Measurements from ENCODE around the gene RBM20.
"Not testable (repeated sequence)": the region's sequence is repeated elsewhere in the genome, so short reads cannot be mapped to it uniquely, and the experiment has no call there.

Gene RBM20

DNA sequence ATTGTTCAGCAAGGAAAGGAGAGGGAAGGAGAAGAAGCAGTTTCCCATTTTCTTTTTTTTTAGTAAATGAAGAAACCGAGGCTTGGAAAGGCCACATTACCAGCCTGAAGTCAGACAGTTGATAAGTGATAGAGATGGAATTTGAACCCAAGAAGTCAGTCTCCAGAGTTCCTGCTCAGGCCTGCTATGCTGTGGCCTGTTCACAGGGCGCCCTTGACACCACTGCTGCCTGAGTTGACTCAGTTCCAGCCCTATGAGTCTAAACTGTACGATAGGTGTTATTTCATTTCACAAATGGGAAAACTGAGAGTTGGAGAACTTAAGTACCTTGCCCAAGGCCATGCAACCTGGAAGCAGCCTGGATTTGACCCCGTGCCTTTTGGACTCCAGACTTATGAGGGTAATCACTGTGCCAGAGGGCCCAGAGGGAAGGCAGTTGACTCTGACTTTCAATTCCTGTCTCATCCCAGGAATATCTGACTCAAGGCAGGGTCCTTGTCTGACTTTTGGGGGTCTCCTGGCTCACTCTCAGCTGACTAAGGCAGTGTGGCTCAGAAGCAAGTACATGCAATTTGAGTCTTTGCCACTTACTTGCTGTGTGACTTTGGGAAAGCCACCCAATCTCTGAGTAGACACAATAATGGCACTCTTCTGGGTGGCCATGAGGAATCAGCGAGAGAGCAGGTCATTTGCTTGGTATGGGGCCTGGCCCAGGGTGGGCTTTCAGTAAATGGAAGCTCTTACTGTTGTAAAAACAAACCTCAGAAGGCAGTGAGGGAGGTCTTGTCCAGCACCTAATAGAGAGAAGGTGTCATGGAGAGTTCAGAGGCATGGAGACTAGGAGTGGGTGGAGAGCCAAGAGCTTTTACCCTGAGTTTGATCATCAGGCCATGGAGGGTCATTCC, 17.9 kb upstream of the RBM20 start:
- no peak for DNase-seq

GRCh38 chr10:110628161-110628560, 16.0 kb upstream of the RBM20 start:
- no peak for DNase-seq

- no peak for DNase-seq
Observed at GRCh38 chr10:110629680-110630191, 14.4 kb upstream of the RBM20 start.

DNA sequence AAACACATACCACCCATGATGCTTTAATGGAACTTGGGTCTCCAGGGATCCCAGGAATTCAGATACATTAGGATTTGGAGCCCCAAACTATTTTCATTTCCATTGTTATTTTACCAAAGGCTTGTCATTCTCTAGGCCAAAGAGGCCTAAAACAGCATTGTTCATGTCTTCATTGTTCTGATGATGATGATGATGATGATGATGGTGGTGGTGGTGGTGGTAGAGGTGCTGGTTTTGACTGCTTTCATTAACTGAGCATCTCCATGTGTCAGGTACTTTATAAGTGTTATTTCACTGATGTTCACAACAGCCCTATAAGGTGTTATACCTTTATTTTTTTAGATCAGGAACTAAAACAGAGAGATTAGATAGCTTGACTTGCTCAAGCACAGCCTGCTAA, 12.2 kb upstream of the RBM20 start:
- DNase-seq: no peak

GRCh38 chr10:110632591-110633215, 11.4 kb upstream of the RBM20 start:
- no peak for DNase-seq

DNA sequence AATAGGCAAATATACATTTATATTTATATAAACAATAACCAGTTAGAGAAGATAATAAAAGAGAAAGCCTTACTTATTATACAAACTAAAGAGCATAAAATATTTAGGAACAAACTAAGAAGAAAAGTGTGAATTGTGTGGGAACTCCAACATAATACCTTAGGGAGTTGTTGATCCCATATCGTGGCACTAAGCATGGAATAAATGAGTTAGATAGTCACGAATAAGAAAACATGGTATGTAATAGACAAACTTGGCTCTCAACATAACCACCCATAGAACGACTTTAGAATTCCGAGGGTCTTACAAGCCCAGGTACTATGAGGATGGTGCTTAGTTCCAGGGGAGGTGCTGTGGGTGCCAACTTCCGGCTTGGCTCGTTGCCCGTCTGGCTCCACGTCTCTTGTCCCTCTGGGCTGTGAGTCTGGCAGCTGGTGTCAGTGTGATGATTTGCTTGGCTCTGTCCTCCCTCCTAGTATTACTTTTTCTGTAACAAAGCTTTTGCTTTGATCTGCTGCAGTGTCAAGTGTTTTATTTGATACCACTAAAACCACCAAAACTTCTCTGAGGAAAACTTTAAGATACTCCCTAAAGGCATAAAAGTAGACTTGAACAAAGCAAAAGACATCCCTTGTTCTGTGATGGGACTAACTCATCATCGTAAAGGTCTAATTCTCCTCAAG, 9.5 kb upstream of the RBM20 start:
- DNase-seq: no peak

DNA sequence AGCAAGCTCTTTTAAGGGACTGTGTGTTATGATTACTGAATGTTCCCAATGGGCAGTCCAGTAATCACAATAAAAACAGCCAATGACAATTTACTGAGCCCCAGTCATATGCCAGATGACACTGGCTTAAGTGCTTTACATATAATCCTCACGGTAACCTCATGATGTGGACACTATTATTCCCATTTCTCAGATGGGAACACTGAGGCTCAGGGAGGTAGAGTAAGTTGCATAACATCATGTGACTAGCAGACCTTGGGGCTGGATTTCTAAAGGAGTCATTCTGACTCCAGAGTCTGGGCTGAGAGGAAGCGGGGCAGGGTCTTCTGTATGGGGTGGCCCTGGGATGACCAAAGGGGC, 7.6 kb upstream of the RBM20 start:
- DNase-seq: no peak

GRCh38 chr10:110636932-110637557, 7.1 kb upstream of the RBM20 start:
- no peak for DNase-seq

DNA sequence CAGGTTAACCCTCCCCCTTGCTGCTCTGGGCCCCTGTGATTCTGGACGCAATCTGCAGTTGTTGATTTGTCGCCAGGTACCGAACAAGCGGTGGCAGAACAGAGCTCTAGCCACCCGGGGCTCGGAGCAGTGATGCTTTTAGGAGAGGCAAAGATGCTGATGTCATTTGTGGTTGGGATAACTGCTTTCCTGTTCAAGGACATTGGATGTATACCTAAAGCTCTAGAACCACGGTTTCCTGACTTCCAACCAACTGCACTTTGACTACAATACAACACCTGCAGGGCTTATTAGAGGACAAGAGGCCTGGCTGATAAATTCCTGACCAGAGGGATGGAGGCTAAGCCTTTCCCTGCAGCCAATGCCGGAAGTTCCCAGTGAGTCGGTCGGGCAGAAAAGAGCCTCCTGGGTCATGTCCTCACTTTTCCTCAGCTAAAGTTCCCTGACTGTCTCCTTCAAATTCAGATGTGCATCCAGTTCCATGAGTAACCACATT, 6.5 kb upstream of the RBM20 start:
- no peak for DNase-seq

GRCh38 chr10:110638319-110638718, 5.8 kb upstream of the RBM20 start:
- no peak for DNase-seq

- not testable (repeated sequence) for DNase-seq
Observed at GRCh38 chr10:110639046-110639445, 5.1 kb upstream of the RBM20 start.

DNA sequence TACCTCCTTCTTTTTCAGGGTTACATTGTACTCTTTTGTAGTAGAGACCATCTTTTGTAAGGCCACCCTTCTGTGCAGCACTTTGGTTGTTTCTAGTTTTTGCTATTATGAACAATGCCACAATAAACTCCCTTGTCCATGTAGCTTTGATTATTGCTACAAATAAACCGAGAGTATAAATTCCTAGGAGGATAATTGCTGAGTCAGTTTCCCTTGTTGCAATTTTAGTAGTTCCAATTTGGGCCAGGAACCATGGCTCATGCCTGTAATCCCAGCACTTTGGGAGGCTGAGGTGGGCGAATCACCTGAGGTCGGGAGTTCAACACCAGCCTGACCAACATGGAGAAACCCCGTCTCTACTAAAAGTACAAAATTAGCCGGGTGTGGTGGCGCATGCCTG, 4.3 kb upstream of the RBM20 start:
- DNase-seq: not testable (repeated sequence)

DNA sequence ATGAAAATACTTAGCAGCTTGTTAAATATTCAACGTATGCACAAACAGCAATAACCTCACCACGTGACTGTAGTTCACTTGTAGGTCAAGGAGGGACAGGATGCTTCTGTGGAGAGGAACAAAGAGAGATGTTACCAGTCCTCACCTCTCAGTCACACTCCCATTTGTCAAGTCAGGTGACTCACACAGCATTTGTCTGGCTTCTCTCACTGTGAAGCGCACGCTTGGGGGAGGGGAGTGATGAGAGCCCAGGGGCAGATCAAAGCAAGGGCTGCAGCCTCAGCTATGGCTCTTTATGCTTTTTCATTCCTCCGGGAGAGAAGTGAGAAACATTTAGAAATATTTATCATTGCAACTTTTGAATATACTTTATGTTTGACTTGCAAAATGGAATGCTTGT, 2.9 kb upstream of the RBM20 start:
- peak; percentile 75 for DNase-seq

DNA sequence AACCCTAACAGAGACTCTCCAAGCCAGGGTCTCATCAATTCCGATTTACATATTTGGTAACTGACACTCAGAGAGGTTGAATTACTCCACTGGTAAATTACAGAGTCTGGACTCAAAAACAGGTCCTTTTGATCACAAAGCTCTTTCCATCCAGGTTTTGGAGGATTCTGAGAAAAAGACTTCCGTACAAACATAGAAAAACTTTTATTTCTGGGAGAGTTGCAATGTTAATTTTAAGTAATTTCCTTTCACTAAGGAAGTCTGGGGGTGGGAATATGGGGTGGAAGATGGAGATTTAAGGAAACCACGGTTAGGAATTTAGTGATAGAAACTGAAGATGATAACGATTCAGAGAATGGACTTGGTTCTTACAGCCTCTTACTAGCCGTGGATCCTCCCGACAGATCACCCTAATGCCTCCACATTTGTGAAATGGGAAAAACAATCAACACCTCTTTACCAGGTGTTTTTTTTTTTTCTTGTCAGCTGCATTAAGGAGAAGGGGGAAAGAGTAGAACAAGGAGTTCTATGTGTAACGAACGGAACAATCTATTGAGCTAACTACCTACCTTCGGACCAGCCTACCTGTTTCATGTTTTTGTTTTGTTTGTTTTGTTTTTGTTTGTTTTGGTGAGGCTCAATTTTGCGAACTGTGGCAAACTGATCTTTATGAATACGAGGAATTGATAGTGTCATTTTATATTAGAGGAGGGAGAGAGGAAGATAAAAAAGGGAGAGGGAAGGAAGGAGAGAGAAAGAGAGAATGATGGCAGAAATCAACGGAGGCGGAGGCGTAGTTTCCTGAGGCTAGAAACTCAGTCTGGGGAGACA, 1.7 kb upstream of the RBM20 start:
- DNase-seq: no peak

DNA sequence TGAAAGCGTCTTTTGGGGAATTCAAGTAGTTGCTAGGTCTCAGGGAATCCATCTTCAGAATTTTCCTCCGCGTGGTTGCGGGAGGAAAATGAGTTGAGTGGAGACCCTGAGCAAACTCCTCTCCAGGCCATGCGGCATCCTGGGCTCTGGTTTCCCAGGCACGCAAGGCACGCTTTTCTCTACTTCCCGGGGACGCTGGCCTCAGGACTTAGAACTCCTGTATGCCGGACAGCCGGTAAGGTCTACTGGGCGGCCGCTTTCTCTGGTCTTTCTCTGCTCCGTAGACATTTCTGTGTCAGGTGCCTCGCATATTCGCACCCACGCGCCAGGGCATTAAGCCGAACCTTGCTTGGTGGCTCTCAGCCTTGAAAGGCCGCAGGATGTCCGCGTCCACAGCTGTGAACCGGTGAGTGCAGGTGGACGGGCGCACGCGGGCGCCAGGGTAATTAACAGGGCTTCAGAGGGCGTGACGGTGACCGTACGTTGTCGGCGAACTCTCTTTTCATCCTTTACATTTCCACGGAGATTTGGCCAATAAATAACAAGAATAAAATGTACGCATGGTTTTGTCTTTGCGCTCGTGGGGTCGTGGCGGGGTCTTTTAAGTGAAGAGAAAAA, 992 bp upstream of the RBM20 start:
- DNase-seq: no peak

GRCh38 chr10:110644598-110645462, 694 bp downstream of the RBM20 start:
- DNase-seq: no peak

- no peak for DNase-seq
Observed at GRCh38 chr10:110646417-110647135, 2.4 kb downstream of the RBM20 start.

DNA sequence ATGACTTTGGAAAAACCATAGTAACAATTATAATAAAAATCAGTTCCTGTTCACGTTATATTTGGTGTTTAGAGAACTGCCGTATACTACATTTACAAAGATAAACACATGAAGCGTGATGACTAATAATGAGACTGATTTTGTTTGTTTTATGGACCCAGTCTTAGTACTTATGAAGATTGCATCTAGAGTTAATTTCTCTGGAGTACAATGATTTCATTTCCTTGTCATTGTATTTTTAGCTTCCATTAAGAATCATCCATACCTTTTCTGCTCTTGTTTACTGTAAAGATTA, 2.9 kb downstream of the RBM20 start:
- no peak for DNase-seq

DNA sequence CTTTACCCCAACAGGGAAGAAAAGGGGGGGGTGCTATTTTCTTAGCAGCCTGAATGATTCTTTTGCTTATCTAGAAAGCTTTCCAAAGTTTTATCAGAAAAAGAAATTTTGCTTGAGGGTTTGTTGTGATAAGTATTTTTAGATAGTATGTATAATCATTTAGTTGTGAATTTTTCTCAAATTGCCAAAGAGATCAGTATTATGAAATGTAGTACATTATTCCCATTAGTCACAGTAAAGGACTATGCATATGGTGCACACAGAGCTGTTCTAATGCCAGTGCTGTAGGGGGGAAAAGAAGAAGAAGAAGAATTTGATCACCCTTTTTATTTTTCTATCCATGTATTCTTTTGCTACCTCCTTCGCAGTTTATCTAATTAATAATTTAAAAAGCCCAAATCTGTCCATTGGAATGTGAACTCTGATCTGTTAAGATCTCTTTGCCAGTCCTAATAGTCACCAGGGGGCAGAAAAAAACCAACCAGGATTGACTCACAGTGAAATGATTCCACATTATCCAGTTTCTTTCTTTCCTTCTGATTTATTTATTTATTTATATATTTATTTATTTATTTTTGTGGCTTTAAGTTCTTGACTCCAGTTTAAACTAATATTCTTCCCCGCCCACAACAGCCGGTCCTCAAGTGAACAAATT, 4.7 kb downstream of the RBM20 start:
- DNase-seq: no peak
